T-helper 2 cell treated with Interferon-gamma antibody and Interleukin-4, amounts not matched to agents 100 ng/mL and 5 ng/mL, for 36 hours (primary cell): Measurements from ENCODE around the gene SMG6. TPM values are rescaled to one million over a fixed set of nuclear protein-coding genes. Genes with fewer than 3 reads are reported as not detected.

Experiments used
- intact Hi-C: fragments of 100-400 bp; cut with micrococcal nuclease; formaldehyde crosslinking; loops from one replicate; pipeline ENCODE4 v1.15.1; 2023
- total RNA-seq: library from RNA; stranded (reverse); gene quantifications from 2 replicates; pipeline ENCODE4 v1.2.3, GENCODE V29; 2022

SMG6 gene
- total RNA-seq, 1 donor from 2014 or later = 56.0 TPM

DNA sequence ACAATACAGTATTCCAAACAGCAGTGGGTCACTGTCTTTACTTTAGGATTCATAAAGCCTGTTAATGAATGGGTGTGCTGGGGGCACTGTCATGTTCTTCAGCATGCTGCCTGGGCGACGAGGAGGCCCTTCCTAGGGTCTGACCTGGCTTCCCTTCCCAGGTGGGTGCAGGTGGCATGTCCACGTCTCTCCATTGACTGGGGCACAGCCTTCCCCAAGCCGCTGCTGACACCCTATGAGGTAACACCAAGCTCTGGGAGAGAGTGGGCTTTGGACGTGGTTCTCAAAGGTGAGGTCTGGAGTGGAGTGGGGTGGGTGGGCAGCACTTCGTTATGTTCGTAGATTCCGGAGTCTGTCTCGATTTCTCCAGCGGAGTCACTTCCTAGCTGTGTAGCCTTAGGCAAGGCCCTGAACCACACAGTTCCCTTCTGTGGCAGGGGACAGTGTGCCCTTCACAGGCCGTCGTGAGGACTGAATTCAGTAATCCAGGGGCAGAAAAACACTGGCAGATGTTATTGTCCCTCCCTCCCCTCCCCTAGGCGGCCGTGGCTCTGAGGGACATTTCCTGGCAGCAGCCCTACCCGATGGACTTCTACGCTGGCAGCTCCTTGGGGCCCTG lies 262.5 kb downstream of the SMG6 start:
- intact Hi-C loops = loop anchor here (1.0 to 10.0 kb wide), 2 partner anchors 16 to 396 kb away; partner anchors contain the start of genes RILP, RTN4RL1 and SCARF1

DNA sequence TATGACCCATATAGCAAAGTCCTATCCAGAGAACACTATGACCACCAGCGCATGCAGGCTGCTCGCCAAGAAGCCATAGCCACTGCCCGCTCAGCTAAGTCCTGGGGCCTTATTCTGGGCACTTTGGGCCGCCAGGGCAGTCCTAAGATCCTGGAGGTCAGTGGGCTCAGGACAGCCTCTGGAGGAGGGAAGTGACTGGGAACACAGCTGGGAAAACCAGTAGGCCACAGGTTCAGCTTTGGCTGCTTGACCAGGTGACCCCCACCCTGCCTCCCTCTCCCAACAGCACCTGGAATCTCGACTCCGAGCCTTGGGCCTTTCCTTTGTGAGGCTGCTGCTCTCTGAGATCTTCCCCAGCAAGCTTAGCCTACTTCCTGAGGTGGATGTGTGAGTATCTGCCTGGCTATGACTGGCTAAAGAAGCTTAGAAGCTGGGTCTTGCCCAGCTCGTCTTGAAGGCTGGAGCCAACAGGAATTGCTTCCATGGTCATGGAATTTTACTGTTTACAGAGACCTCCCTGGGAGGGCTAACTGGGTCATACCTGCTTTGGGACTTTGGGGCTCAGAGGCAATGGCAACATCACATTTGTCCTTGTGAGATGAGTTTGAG lies 263.3 kb downstream of the SMG6 start:
- intact Hi-C loops = loop anchor here (10.0 kb wide), 1 partner anchor 396 kb away; the partner anchor contains the start of genes RILP and SCARF1

DNA sequence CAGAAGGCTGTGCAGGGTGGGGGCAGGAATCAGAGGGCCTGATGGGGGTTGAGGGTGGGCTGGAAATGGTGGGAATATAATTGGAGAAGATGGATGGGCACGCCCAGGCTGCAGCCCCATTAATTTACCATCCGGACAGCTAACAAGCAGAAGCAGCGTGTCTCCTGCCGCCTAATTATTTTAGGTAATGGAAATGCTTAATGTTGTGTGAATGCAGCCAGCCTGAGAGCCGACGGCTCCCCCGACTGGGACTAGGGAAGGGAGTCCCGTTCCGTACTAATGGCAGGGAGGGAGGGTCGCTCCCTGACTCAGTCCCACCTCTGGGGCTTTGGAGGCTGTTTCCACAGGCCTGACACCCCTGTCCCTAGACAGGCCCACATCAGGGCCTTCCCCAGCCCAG lies 266.4 kb downstream of the SMG6 start:
- intact Hi-C loops = no loop called here

DNA sequence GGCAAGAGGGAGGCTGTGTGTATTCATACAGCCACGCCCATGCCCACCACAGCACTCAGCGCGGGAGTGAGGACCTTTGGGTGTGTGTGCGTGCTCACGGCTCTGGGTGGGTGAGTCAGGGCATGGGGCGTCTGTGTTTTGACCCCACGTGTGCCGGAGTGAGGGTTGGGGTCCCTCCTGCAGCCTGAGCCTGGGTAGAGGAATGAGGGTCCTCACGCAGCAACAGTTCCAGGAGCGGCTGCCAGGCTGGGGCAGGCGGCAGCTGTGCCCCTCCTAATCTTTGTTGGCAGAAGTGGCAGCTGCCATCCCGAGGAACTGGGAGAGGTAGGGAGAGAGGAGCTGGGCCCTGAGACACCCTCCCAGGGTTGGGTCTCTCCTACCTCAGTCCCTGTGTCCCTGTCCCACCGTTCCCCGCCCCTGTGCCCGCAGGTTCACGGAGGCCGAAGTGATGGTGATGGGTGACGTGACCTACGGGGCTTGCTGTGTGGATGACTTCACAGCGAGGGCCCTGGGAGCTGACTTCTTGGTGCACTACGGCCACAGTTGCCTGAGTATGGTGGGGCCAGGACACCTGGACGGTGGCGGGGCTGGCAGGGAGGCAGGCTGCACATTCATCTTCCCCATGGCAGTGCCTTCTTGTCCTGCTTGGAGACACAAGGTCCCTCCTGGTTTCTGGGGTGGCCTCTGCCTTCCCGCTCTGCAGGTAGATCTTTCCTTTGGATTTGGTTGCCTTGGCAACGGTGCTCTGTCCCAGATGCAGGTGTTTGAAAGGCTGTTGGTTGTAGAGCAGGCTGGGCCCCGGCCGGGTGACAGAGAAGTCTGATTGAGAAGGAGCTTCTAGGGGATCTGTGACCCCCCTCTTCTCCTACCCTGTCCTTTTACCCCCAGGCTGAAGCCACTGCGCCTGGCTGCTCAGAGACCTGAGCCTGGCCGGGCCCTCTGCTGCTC lies 267.8 kb downstream of the SMG6 start:
- intact Hi-C loops = no loop called here

DNA sequence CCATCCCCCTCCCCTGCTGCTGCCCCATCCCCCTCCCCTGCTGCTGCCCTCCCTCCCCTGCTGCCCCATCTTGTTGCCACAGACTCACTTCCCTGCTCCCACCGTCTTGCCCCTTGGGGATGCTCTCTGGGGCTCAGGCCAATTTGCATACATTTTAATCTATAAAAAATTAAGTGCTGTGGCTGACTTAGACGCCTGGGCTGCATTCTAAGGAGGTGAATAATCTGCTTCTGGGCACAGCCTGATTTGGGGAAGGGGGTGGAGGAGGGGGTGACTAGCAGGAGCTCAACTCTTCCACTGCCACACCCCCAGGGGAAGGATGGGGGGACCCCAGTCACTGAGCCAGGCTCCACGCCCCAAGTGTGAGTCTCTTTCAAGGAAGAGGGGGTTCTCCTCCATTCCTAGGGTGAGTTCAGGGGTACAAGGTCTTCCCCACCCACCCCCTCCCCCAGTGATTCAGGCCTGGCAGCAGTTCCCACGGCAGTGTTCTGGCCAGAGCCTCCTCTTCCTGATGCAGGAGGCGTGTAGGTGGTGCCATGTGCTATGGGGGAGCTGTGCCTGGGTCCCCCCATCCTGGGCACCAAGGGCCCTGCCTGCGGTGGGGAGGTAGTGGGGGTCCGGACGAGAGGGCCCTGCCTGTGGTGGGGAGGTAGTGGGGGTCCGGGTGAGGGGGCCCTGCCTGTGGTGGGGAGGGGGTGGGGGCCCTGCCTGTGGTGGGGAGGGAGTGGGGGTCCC lies 268.6 kb downstream of the SMG6 start:
- intact Hi-C loops = no loop called here

DNA sequence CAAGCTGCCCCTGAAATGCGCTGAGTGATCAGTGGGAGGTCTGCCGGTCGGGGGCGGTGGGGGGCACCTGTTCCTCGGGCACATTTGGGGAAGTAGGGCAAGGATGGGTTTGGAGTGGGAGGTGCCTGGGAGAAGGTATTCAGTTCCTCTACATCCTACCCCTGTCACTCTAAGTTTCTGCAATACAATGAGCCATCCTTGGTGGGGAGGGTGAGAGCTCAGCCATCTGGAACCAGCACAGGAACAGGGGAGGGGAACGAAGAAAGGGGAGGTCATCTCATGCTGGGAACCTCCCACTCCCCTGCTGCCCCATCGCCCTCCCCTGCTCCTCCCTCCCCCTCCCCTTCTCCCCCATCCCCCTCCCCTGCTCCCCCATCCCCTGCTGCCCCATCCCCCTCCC lies 269.4 kb downstream of the SMG6 start:
- intact Hi-C loops = no loop called here

DNA sequence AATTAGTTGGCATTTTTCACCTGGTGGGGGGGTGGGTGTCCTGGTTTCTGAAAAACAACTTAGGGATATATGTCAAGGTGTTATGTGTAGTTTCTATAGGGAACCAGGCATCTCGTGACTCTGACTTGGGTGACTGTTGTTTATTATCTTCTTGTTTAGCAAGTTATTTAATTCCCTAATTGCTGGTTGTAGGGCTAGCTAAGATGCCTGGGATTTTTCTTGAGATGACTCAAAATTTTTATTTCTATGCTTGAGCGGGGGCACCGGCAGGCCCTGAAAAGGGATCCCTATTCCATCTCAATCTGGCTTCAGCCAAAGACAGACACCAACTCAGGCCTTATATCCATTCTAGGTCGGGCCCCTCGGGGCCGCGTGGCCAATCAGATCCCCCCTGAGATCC lies 270.4 kb downstream of the SMG6 start:
- intact Hi-C loops = no loop called here

DNA sequence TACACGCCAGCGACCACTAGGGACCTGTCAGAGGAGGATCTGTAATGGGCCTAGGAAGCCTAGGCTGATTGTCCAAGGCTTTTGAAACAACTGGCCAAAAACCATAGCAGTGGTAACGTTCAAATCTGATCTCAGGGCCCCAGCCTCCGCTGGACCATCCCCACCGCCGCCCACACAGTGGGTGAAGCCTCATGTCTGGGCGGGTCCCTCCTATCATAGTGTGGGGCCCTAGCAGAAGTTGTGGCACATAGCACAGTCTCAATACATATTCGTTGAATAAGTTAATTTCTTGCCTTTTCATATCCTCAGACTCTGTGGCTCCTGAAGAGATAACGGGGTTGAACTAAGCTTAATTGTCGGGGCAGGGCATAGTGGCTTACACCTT lies 272.8 kb downstream of the SMG6 start:
- intact Hi-C loops = loop anchor here (1.0 kb wide), 4 partner anchors 12 to 346 kb away; partner anchors contain the start of genes OVCA2 and PRPF8

DNA sequence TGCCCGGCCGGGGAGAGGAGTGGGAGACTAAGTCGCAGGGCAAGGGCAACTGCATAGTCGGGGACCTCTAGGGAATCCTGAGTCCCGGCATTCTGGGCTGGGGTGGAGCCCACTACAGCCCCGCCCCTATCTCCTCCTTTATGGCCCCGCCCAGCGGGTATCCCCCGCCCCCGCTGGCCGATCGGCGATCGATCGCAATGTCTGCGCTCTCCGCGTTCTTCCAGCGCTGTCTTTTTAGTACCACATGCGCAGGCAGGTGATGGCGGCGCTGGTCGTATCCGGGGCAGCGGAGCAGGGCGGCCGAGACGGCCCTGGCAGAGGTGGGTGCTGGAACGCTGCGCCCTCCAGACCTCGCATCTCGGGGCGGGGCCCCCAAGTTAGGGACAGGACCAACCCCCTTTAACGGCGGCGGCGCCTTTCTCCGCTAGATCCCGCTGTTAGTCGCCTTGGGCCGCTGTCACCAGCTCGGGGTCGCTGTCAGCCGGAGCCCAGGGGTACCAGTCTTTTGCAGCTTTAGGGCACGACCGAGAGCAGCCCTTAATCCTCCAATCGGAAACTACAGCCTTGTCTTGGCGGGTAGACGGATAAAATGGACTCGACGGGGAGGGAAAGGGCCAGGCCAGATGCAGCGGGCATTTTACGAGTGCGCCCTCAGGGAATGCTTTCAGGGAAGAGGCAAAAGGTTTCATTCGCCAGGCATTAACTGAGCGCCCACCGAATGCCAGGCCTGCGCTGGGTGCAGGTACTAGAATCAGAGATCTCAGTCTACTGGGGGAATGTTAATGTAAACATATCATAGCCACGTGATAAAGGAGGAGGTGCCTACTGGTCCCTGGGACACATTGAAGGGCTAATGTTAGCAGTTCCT lies 273.4 kb downstream of the SMG6 start, which contains the start of gene DPH1:
Gene DPH1 (plus strand): TSS at position 243 of the 868 bp plus-strand sequence. CDS start 17 bp downstream, at position 260.
- intact Hi-C loops = loop anchor here (1.0 kb wide), 4 partner anchors 12 to 346 kb away; partner anchors contain the start of genes OVCA2 and PRPF8

DNA sequence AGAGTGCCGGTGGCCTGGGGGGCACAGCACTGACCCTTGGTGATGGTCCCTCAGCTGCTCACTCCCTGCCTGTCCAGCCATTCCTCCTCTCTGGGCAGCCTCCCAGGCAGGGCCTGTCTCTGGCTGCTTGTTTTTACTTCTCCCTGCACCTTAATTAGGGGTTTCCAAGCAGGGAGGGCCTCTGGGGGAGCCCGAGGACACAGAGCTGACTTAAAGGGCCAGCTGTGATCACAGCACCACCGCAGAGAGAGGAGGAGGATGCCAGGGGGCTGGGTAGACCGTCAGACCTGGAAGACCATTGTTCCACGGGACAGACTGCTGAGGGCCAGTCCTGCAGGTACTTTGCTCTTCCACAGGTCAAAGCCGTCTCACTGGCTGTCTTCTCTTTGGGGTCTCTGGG lies 274.8 kb downstream of the SMG6 start:
- intact Hi-C loops = no loop called here

DNA sequence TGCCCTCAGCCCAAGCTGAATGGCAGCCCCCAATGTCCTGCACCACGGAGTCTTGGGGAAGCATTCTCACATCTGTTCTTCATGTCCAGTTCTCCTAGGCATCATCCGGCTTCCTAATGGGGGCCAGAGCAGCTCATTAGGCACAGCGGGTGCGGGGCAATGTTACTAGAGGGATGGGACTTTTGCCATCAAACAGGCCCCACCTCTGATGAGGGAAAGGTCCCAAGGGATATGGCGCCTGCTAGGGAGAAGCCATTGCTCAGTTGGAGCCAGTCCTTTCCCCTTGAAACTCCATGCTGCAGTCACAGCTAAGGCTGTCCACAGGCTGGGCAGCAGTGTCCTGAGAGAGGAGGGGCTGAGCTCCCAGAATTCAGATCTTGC lies 275.4 kb downstream of the SMG6 start:
- intact Hi-C loops = no loop called here

DNA sequence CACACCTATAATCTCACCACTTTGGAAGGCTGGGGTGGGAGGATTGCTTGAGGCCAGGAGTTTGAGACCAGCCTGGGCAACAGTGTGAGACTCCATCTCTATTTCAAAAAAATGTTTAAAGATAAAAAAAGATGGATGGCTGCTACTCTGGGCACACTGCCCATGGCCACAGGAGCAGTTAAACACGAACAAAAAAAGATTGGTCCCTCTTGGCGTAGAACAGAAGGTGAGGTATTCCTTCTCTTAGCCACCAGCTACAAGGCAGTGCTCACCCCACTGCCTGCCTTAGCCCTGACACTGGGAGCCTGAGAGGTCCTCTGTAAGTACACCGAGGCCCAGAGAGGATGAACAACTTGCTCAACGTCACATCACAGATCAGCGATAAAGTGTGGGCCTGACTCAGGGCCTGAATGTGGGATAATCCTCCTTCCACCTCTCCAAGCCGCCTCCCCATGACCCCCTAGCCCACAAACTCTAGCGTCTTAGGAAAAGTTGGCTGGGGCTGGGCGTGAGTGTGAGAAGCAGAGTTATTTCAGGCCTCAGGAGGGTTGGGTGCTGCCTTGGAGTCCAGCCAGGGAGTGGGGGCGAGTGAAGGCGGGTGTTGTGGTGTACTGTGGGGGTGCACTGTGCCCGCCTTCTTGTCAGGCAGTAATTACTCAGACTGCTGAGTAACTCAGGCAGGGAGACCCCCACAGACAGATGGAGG lies 275.9 kb downstream of the SMG6 start:
- intact Hi-C loops = no loop called here

DNA sequence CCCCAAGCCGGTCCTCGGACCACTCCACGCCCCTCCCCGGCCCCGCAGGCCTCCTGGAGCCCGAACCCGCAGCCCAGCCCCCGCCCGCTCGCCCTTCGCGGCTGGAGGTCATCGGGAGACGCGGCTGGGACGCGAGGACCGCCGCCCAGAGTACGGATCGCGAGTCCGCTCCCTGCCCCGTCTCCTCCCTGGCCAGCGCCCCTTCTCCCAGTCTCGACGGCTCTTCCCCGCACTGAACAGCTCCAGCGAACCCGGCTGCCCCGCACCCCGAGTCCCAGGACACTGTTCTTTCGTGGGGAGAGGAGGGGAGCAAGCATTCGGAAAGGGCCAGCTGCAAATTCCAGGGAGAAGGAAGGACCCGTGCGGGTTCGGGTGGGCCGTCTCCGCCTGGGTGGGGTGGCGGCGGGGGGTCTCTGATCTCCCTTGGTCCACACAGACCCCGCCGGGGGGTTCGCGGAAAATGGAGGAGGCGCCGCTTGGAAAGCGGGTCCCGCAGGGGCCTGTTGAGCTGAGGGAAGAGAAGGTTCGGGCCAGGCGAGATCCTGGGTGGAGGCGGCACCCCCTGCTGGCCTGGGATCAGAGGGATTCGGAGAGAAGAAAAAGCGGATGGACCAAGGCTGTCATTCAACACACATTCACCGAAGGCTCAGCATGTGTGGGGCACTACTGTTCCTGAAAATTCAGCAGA lies 277.8 kb downstream of the SMG6 start:
- intact Hi-C loops = loop anchor here (1.0 kb wide), 1 partner anchor 16 kb away; no protein-coding TSS in a partner anchor

DNA sequence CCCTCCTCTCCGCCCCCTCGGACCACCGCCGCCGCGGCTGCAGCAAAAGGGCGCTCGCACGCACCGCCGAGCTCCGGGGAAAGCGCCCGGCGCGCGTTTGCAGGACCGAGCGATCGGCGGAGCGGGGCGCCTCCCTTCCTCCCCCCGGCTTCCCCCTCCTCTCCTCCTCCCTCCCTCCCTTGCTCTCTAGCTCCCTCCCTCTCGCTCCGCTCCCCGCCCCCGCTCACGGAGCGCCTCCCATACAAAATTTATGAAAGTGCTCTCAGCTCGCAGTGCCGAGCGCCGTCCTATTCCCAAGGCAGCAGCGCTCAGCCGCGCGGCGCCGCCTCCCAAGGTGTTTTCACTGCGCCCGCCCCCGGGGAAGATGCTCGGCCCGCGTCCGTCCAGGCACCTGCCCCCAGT lies 278.4 kb downstream of the SMG6 start, which contains the start of gene RTN4RL1:
Gene RTN4RL1 (minus strand): TSS at position 115 of the 402 bp plus-strand sequence. CDS start 469 bp downstream, outside the sequence.
- intact Hi-C loops = loop anchor here (1.0 kb wide), 1 partner anchor 16 kb away; no protein-coding TSS in a partner anchor

DNA sequence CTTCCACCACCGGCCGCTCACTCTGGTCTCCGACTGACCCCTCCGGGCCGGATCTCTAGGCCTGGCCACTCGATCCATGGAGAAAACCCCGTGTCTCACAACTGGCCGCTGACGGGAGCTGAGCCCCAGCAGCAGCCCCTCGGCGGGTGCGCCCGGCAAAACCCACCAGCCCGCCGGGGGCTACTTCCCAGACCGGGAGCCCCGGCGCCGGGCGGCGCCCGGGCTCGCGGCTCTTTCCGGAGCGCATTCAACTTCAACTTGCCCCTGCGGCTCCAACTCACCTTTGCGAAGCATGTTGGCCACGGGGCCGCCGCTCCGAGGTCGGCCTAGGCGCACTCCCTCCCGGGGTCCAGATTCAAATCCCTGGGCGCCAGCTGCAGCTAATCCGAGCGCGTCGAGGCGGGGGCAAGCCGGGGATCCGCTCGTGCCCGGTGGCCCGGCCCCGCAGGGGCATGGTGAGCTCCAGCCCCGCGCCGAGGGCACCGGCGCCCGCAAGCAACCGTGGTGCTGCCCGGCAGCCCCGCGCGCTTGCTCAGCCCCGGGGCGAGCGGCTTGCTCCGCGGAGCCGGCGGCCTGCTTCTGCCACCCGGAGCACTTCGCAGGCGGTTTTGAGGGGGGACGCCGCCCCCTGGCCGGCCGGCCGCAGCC lies 278.9 kb downstream of the SMG6 start:
- intact Hi-C loops = loop anchor here (1.0 kb wide), 1 partner anchor 17 kb away; no protein-coding TSS in a partner anchor

DNA sequence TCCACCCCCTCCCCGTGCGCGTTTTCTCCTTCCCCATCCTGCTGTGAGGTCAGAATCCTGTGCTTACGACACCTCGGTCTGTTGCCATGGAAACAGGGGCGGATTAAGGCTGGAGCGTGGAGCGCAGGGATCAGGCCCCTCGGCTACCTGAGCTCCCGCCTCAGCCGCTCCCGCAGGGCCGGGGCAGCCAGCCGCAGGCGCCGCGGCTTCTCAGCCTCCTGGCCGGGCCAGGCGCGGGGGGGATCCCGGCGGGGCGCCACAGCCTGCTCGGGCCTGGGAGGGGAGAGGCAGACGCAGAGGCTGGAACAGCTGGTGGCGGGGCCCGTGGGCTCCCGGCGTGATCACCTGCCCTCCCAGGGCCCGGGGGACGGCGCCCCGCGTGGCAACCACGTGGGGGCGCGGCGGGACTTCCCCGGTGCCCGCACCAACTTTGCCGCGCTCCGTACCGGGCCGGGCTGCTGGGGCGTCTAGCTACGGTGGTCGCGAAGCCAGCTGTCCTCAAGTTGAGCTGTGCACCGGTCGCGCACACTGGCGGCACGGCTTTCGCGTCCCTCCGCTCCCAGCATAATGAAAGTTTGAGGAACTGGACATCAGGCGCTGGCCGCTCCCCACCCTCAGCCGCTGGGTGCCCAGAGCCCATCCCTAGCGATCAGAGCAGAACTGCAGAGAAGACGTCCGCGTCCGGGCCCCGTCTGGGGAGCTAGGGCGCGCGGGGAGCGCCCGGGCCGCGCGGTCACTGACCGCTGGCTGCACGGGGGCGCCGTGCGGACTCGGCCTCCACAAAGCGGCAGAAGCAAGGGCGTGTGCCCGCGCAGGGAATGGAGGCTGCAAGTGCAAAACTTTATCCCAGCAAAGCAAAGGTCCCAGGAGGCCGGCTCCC lies 279.7 kb downstream of the SMG6 start:
- intact Hi-C loops = no loop called here

DNA sequence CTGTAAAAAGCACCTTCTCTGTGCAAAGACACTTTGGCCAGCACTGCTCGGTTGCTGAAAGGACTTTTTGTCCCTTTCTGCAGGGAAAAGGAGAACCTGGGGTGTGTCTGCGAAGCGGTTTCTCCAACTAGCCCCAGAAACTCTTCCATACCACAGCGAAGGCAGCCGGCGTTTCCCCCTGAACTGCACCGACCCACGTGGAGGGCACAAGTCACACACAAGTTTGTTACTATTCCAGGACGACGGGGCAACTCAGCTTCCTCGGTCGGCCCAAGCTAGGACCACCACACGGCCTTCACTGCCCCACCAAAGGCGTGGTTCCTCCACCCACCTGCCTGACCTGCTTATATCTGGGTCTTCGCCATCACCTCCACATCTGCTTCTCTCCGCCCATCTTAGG lies 280.3 kb downstream of the SMG6 start:
- intact Hi-C loops = no loop called here
